HEK293 (cell line): ENCODE results near the gene NPC2.
A peak's percentile ranks its signal among the peaks of the same experiment; 100 is the strongest.

ENCODE experiments used
- CTCF ChIA-PET: fragments of 350-600 bp; formaldehyde crosslinking; extraction: SDS; loops from one replicate; lab custom pipeline; 2021; ENCODE audit warnings: antibody characterized with exemption; lab: Yijun Ruan, JAX
- POLR2A ChIA-PET: fragments of 300-600 bp; formaldehyde crosslinking; extraction: SDS; loops from one replicate; lab custom pipeline; 2020; ENCODE audit warnings: antibody characterized with exemption, inconsistent platforms; lab: Yijun Ruan, JAX
- H3K27ac ChIP-seq: fragments of 200-500 bp; sonication (Bioruptor generic); 2 replicates; pipeline ENCODE4 v1.5.1; 2014; ENCODE audit warnings: low read depth, low read length, control low read depth, inconsistent platforms; ENCODE audit errors: extremely low read depth
- H3K36me3 ChIP-seq, 2 experiments: fragments of 200-500 bp in 1 of 2; sonication (Bioruptor generic) in 1 of 2; 1 replicate in 1 of 2; 2 replicates in 1 of 2; pipeline ENCODE4 v1.5.1; 2014 to 2017; ENCODE audit warnings: inconsistent platforms in 2 of 2, low read length in 2 of 2; ENCODE audit not compliant: control insufficient read depth in 2 of 2, insufficient read depth in 1 of 2
- H3K4me1 ChIP-seq: fragments of 200-500 bp; sonication (Bioruptor generic); 2 replicates; pipeline ENCODE4 v1.5.1; 2014; ENCODE audit warnings: mild to moderate bottlenecking, low read length, inconsistent platforms; ENCODE audit not compliant: control insufficient read depth, insufficient read depth
- H3K4me3 ChIP-seq: 2 replicates; pipeline ENCODE4 v1.5.1; 2011; ENCODE audit warnings: low read depth, mild to moderate bottlenecking, control low read depth, low read length, moderate library complexity
- H3K9me3 ChIP-seq: fragments of 200-500 bp; sonication (Bioruptor generic); 2 replicates; pipeline ENCODE4 v1.5.1; 2014; ENCODE audit warnings: low read depth, low read length, inconsistent platforms; ENCODE audit not compliant: control insufficient read depth, insufficient read depth
- GLIS1 ChIP-seq: fragments of 450-650 bp; formaldehyde crosslinking; IDR thresholded peaks from 2 replicates; pipeline ENCODE4 v1.5.1; 2016; ENCODE audit warnings: missing biosample characterization, missing genetic modification characterization
- GLIS2 ChIP-seq: fragments of 450-650 bp; formaldehyde crosslinking; IDR thresholded peaks from 2 replicates; pipeline ENCODE4 v1.5.1; 2016; ENCODE audit warnings: missing biosample characterization, missing genetic modification characterization
- KLF10 ChIP-seq: fragments of 450-650 bp; IDR thresholded peaks from 2 replicates; pipeline ENCODE4 v1.5.1; 2018; ENCODE audit warnings: missing biosample characterization, mild to moderate bottlenecking, missing genetic modification characterization
- KLF8 ChIP-seq: fragments of 450-650 bp; formaldehyde crosslinking; IDR thresholded peaks from 2 replicates; pipeline ENCODE4 v1.5.1; 2016; ENCODE audit warnings: missing biosample characterization, missing genetic modification characterization
- SALL2 ChIP-seq: fragments of 450-650 bp; formaldehyde crosslinking; IDR thresholded peaks from 2 replicates; pipeline ENCODE4 v1.5.0; 2017; ENCODE audit warnings: missing biosample characterization, mild to moderate bottlenecking, missing genetic modification characterization, borderline replicate concordance
- YY2 ChIP-seq: fragments of 450-650 bp; formaldehyde crosslinking; IDR thresholded peaks from 2 replicates; pipeline ENCODE4 v1.5.1; 2016; ENCODE audit warnings: missing biosample characterization, missing genetic modification characterization
- ZBTB7A ChIP-seq: fragments of 450-650 bp; formaldehyde crosslinking; IDR thresholded peaks from 2 replicates; pipeline ENCODE4 v1.5.1; 2016; ENCODE audit warnings: low read depth, missing biosample characterization, missing genetic modification characterization
- ZFP37 ChIP-seq: fragments of 450-650 bp; formaldehyde crosslinking; IDR thresholded peaks from 2 replicates; pipeline ENCODE4 v1.5.1; 2016; ENCODE audit warnings: missing biosample characterization, missing genetic modification characterization
- ZFP69B ChIP-seq: fragments of 450-650 bp; formaldehyde crosslinking; IDR thresholded peaks from 2 replicates; pipeline ENCODE4 v1.5.1; 2016; ENCODE audit warnings: missing biosample characterization, missing genetic modification characterization
- ZNF112 ChIP-seq: fragments of 450-650 bp; formaldehyde crosslinking; IDR thresholded peaks from 2 replicates; pipeline ENCODE4 v1.5.0; 2017; ENCODE audit warnings: missing biosample characterization, missing genetic modification characterization
- ZNF138 ChIP-seq: fragments of 450-650 bp; formaldehyde crosslinking; IDR thresholded peaks from 2 replicates; pipeline ENCODE4 v1.5.1; 2016; ENCODE audit warnings: missing biosample characterization, missing genetic modification characterization, borderline replicate concordance
- ZNF140 ChIP-seq: fragments of 450-650 bp; formaldehyde crosslinking; IDR thresholded peaks from 2 replicates; pipeline ENCODE4 v1.5.1; 2016; ENCODE audit warnings: missing biosample characterization, missing genetic modification characterization
- ZNF169 ChIP-seq: fragments of 450-650 bp; formaldehyde crosslinking; IDR thresholded peaks from 2 replicates; pipeline ENCODE4 v1.5.1; 2016; ENCODE audit warnings: missing biosample characterization, missing genetic modification characterization
- ZNF23 ChIP-seq: fragments of 450-650 bp; formaldehyde crosslinking; IDR thresholded peaks from 2 replicates; pipeline ENCODE4 v1.5.1; 2016; ENCODE audit warnings: missing biosample characterization, missing genetic modification characterization, borderline replicate concordance
- ZNF311 ChIP-seq: fragments of 450-650 bp; formaldehyde crosslinking; IDR thresholded peaks from 2 replicates; pipeline ENCODE4 v1.5.1; 2017; ENCODE audit warnings: missing biosample characterization, missing genetic modification characterization, borderline replicate concordance
- ZNF433 ChIP-seq: fragments of 450-650 bp; formaldehyde crosslinking; IDR thresholded peaks from 2 replicates; pipeline ENCODE4 v1.5.1; 2016; ENCODE audit warnings: missing biosample characterization, missing genetic modification characterization, low read depth
- ZNF48 ChIP-seq: fragments of 450-650 bp; formaldehyde crosslinking; IDR thresholded peaks from 2 replicates; pipeline ENCODE4 v1.5.1; 2016; ENCODE audit warnings: missing biosample characterization, missing genetic modification characterization
- ZNF561 ChIP-seq: fragments of 450-650 bp; IDR thresholded peaks from 2 replicates; pipeline ENCODE4 v1.5.1; 2018; ENCODE audit warnings: missing biosample characterization, missing genetic modification characterization, borderline replicate concordance
- ZNF585B ChIP-seq: fragments of 450-650 bp; formaldehyde crosslinking; IDR thresholded peaks from 2 replicates; pipeline ENCODE4 v1.5.1; 2016; ENCODE audit warnings: missing biosample characterization, missing genetic modification characterization
- ZNF670 ChIP-seq: fragments of 450-650 bp; formaldehyde crosslinking; IDR thresholded peaks from 2 replicates; pipeline ENCODE4 v1.5.1; 2016; ENCODE audit warnings: missing biosample characterization, missing genetic modification characterization, low read depth
- ZNF76 ChIP-seq: fragments of 450-650 bp; formaldehyde crosslinking; IDR thresholded peaks from 2 replicates; pipeline ENCODE4; 2016; ENCODE audit warnings: low read depth, missing biosample characterization, missing genetic modification characterization, borderline replicate concordance
- ZNF791 ChIP-seq: fragments of 450-650 bp; formaldehyde crosslinking; IDR thresholded peaks from 2 replicates; pipeline ENCODE4 v1.5.1; 2016; ENCODE audit warnings: missing biosample characterization, missing genetic modification characterization
- ZSCAN30 ChIP-seq: fragments of 450-650 bp; IDR thresholded peaks from 2 replicates; pipeline ENCODE4 v1.5.1; 2018; ENCODE audit warnings: missing biosample characterization, mild to moderate bottlenecking, missing genetic modification characterization, moderate library complexity
- TF ChIP-seq, protein P1 (sequence below): fragments of 450-650 bp; formaldehyde crosslinking; IDR thresholded peaks from 2 replicates; pipeline ENCODE4 v1.5.1; 2016; ENCODE audit warnings: missing biosample characterization, missing genetic modification characterization
- TF ChIP-seq, protein P2 (sequence below): fragments of 450-650 bp; formaldehyde crosslinking; IDR thresholded peaks from 2 replicates; pipeline ENCODE4 v1.5.1; 2016; ENCODE audit warnings: missing biosample characterization, missing genetic modification characterization
- TF ChIP-seq, protein P3 (sequence below): fragments of 450-650 bp; formaldehyde crosslinking; IDR thresholded peaks from 2 replicates; pipeline ENCODE4 v1.5.1; 2016; ENCODE audit warnings: missing biosample characterization, missing genetic modification characterization
- TF ChIP-seq, protein P4 (sequence below): fragments of 450-650 bp; formaldehyde crosslinking; IDR thresholded peaks from 2 replicates; pipeline ENCODE4 v1.5.1; 2016; ENCODE audit warnings: missing biosample characterization, missing genetic modification characterization
- TF ChIP-seq, protein P5 (sequence below): fragments of 450-650 bp; formaldehyde crosslinking; IDR thresholded peaks from 2 replicates; pipeline ENCODE4 v1.5.1; 2016; ENCODE audit warnings: missing biosample characterization, missing genetic modification characterization
- TF ChIP-seq, protein P6 (sequence below): fragments of 450-650 bp; formaldehyde crosslinking; IDR thresholded peaks from 2 replicates; pipeline ENCODE4 v1.5.1; 2016; ENCODE audit warnings: missing biosample characterization, missing genetic modification characterization

Gene NPC2

DNA sequence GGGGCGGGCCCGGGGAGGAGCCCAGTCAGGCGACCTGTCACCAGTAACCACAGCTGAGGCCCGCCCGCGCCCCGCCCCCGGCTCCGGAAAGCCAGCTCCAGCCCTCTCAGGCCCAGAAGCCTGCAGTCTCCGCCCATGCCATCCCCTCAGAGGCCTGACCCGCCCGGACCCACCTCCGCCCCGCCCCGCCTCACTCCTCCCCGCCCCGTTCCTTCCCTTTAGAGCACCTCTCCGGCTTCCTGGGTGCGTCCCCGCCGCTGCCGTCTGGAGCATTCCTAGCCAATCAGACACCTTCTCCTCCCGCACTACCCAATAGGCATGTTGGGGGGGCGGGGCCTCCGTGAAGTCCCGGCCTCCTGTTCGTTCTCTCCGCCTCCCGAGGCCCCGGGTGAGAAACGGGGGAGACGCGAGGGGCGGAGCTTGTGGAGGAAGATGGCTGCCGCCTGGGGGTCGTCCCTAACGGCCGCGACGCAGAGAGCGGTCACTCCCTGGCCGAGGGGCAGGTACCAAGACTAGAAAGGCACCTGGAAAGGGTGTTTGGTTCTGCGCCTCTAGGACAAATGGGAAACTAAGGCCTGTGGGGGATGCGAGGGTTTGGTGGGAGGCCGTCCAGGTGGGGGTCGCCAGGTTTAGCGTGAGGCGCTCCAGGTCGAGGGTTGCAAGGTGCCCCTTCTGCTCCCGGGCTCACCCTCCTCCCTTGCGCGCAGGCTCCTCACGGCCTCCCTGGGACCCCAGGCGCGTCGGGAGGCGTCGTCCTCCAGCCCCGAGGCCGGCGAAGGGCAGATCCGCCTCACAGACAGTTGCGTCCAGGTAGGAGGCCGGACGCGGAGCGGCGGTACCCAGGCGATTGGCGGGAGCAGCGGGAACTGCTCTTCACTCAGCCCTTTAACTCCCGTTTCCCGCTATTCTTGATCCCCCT is 497 bp upstream of the NPC2 start, which contains the start of gene ISCA2:
Gene ISCA2, plus strand, starts transcription at position 423 of the 919 bp plus-strand sequence. Its CDS starts 10 bp downstream, at position 433.
- peak within 1 kb of the TSS; percentile 77 for H3K27ac ChIP-seq
- no peaks in the 10 kb centered on the region for H3K9me3 ChIP-seq
- peaks cover 31% of the 10 kb centered on the region for H3K4me1 ChIP-seq
- H3K36me3 ChIP-seq = peaks cover 3 to 6% of the 10 kb centered on the region in 2 experiments; a peak in 2 of 3 replicates
- CTCF ChIA-PET = interaction anchor here (1.0 kb wide), 1 partner anchor 118 kb away, joined by 3 read pairs; the partner anchor contains the start of gene LTBP2
- peak within 1 kb of the TSS; percentile 92 for H3K4me3 ChIP-seq
- POLR2A ChIA-PET = interaction anchor here (0.6 to 1.3 kb wide), 11 partner anchors 9 to 575 kb away, joined by 3 to 6 read pairs (median 4); partner anchors contain the start of gene ABCD4
- TF ChIP-seq ZNF561 (peak; percentile 16; the same call in 1 of the 2 replicates), KLF8 (tag by site-specific recombination) (peak; percentile 41; the same call in 1 of the 2 replicates), ZNF791 (tag by site-specific recombination) (no peak), SALL2 (tag by site-specific recombination) (no peak), YY2 (peak; percentile 71), ZBTB7A (tag by site-specific recombination) (peak; percentile 90), ZNF585B (tag by site-specific recombination) (no peak), ZFP69B (tag by site-specific recombination) (no peak), ZNF433 (tag by site-specific recombination) (no peak), ZNF138 (tag by site-specific recombination) (no peak), ZNF169 (no peak), ZNF76 (no peak; the same call in 1 of the 2 replicates), ZNF23 (tag by site-specific recombination) (no peak), ZNF112 (no peak), ZNF140 (tag by site-specific recombination) (no peak), KLF10 (tag by site-specific recombination) (peak; percentile 97), ZNF670 (tag by site-specific recombination) (no peak), GLIS1 (tag by site-specific recombination) (peak; percentile 59), ZNF48 (tag by site-specific recombination) (no peak), ZSCAN30 (no peak), ZNF311 (tag by site-specific recombination) (no peak), ZFP37 (tag by site-specific recombination) (no peak), GLIS2 (peak; percentile 96)
- TF ChIP-seq, protein P1, sequence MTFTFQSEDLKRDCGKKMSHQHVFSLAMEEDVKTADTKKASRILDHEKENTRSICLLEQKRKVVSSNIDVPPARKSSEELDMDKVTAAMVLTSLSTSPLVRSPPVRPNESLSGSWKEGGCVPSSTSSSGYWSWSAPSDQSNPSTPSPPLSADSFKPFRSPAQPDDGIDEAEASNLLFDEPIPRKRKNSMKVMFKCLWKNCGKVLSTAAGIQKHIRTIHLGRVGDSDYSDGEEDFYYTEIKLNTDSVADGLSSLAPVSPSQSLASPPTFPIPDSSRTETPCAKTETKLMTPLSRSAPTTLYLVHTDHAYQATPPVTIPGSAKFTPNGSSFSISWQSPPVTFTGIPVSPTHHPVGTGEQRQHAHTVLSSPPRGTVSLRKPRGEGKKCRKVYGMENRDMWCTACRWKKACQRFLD (tag by site-specific recombination) = no peak
- TF ChIP-seq, protein P2, sequence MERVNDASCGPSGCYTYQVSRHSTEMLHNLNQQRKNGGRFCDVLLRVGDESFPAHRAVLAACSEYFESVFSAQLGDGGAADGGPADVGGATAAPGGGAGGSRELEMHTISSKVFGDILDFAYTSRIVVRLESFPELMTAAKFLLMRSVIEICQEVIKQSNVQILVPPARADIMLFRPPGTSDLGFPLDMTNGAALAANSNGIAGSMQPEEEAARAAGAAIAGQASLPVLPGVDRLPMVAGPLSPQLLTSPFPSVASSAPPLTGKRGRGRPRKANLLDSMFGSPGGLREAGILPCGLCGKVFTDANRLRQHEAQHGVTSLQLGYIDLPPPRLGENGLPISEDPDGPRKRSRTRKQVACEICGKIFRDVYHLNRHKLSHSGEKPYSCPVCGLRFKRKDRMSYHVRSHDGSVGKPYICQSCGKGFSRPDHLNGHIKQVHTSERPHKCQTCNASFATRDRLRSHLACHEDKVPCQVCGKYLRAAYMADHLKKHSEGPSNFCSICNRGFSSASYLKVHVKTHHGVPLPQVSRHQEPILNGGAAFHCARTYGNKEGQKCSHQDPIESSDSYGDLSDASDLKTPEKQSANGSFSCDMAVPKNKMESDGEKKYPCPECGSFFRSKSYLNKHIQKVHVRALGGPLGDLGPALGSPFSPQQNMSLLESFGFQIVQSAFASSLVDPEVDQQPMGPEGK (tag by site-specific recombination) = peak; percentile 24
- TF ChIP-seq, protein P3, sequence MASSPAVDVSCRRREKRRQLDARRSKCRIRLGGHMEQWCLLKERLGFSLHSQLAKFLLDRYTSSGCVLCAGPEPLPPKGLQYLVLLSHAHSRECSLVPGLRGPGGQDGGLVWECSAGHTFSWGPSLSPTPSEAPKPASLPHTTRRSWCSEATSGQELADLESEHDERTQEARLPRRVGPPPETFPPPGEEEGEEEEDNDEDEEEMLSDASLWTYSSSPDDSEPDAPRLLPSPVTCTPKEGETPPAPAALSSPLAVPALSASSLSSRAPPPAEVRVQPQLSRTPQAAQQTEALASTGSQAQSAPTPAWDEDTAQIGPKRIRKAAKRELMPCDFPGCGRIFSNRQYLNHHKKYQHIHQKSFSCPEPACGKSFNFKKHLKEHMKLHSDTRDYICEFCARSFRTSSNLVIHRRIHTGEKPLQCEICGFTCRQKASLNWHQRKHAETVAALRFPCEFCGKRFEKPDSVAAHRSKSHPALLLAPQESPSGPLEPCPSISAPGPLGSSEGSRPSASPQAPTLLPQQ (tag by site-specific recombination) = no peak
- TF ChIP-seq, protein P4, sequence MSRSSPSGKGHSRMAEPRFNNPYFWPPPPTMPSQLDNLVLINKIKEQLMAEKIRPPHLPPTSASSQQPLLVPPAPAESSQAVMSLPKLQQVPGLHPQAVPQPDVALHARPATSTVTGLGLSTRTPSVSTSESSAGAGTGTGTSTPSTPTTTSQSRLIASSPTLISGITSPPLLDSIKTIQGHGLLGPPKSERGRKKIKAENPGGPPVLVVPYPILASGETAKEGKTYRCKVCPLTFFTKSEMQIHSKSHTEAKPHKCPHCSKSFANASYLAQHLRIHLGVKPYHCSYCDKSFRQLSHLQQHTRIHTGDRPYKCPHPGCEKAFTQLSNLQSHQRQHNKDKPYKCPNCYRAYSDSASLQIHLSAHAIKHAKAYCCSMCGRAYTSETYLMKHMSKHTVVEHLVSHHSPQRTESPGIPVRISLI = no peak
- TF ChIP-seq, protein P5, sequence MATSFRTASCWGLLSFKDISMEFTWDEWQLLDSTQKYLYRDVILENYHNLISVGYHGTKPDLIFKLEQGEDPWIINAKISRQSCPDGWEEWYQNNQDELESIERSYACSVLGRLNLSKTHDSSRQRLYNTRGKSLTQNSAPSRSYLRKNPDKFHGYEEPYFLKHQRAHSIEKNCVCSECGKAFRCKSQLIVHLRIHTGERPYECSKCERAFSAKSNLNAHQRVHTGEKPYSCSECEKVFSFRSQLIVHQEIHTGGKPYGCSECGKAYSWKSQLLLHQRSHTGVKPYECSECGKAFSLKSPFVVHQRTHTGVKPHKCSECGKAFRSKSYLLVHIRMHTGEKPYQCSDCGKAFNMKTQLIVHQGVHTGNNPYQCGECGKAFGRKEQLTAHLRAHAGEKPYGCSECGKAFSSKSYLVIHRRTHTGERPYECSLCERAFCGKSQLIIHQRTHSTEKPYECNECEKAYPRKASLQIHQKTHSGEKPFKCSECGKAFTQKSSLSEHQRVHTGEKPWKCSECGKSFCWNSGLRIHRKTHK (tag by site-specific recombination) = no peak
- TF ChIP-seq, protein P6, sequence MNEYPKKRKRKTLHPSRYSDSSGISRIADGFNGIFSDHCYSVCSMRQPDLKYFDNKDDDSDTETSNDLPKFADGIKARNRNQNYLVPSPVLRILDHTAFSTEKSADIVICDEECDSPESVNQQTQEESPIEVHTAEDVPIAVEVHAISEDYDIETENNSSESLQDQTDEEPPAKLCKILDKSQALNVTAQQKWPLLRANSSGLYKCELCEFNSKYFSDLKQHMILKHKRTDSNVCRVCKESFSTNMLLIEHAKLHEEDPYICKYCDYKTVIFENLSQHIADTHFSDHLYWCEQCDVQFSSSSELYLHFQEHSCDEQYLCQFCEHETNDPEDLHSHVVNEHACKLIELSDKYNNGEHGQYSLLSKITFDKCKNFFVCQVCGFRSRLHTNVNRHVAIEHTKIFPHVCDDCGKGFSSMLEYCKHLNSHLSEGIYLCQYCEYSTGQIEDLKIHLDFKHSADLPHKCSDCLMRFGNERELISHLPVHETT = no peak
